Gastrocnemius medialis (tissue), 4 donors: ENCODE data around the gene MEGF6. TPM values are rescaled to one million over a fixed set of nuclear protein-coding genes. Genes with fewer than 3 reads are reported as not detected.
A peak's percentile ranks its signal among the peaks of the same experiment; 100 is the strongest.

Experiments used
- ATAC-seq, 2 donors: fragments of 150-250 bp; one replicate each; pipeline ENCODE4 v1.9.1; 2016
- DNase-seq, 2 donors: peaks; one replicate each; pipeline ENCODE4 v3.0.0-alpha.2; 2019
- H3K27ac ChIP-seq, 4 donors: fragments of 200-600 bp; sonication (generic); 1 replicate in 1 of 4; 2 replicates in 3 of 4; pipeline ENCODE4 v1.5.1; 2016 to 2018; ENCODE audit warnings: mild to moderate bottlenecking in 2 of 4, moderate library complexity in 1 of 4
- H3K27me3 ChIP-seq, 3 donors: fragments of 200-600 bp; sonication (generic) in 2 of 3; 1 replicate in 1 of 3; 2 replicates in 2 of 3; pipeline versions ENCODE4 v1.5.1 to v1.6.0; 2016 to 2019; ENCODE audit warnings: mild to moderate bottlenecking in 1 of 3, moderate library complexity in 1 of 3
- H3K36me3 ChIP-seq, 2 donors: fragments of 200-600 bp; sonication (generic) in 1 of 2; one replicate each; pipeline ENCODE4 v1.5.1; 2017 to 2018
- H3K4me1 ChIP-seq, 2 donors: fragments of 200-600 bp; sonication (generic) in 1 of 2; one replicate each; pipeline ENCODE4 v1.5.1; 2016 to 2017; ENCODE audit warnings: mild to moderate bottlenecking in 2 of 2
- H3K4me3 ChIP-seq, 4 donors: fragments of 200-600 bp; sonication (generic) in 3 of 4; 1 replicate in 1 of 4; 2 replicates in 3 of 4; pipeline ENCODE4 v1.5.1; 2016 to 2019; ENCODE audit warnings: mild to moderate bottlenecking in 2 of 4
- H3K9me3 ChIP-seq, 3 donors: fragments of 200-600 bp; sonication (generic) in 2 of 3; 1 replicate in 1 of 3; 2 replicates in 2 of 3; pipeline ENCODE4 v1.5.1; 2016 to 2019
- POLR2A ChIP-seq, 2 donors: fragments of 450-650 bp; IDR thresholded peaks; one replicate each; pipeline ENCODE4 v1.6.1; 2017; ENCODE audit warnings: antibody characterized with exemption in 2 of 2, mild to moderate bottlenecking in 2 of 2, moderate library complexity in 2 of 2
- in situ Hi-C, 4 donors: fragments of 200-750 bp; cut with MboI; loops; one replicate each; pipeline versions ENCODE4 v1.15.0 to v1.8.0; 2017; ENCODE audit warnings: low sequenced_read_pairs in 4 of 4
- intact Hi-C: fragments of 100-400 bp; cut with DNase I; formaldehyde crosslinking; loops from one replicate; pipeline ENCODE4 v1.15.1; 2023; ENCODE audit warnings: low total_unique reads
- total RNA-seq, 4 donors: library from RNA; depleted of rRNA; stranded (reverse); fragments of >200 nt; gene quantifications; one replicate each; pipeline versions ENCODE4 v1.1.0 to v1.2.3, GENCODE V29; 2016
- TF ChIP-seq, protein P1 (sequence below), 5 experiments: fragments of 450-650 bp in 3 of 5; fragments of 200-600 bp in 2 of 5; sonication (generic) in 2 of 5; IDR thresholded peaks in 4 of 5; conservative IDR thresholded peaks in 1 of 5; 1 replicate in 4 of 5; 2 replicates in 1 of 5; pipeline ENCODE4 v1.5.1; 2016 to 2019; ENCODE audit warnings: antibody characterized with exemption in 5 of 5, mild to moderate bottlenecking in 3 of 5, moderate library complexity in 3 of 5

Gene MEGF6
- total RNA-seq, 4 donors from 2014 or later: 1.9 to 5.7 (median 4.9) TPM

DNA sequence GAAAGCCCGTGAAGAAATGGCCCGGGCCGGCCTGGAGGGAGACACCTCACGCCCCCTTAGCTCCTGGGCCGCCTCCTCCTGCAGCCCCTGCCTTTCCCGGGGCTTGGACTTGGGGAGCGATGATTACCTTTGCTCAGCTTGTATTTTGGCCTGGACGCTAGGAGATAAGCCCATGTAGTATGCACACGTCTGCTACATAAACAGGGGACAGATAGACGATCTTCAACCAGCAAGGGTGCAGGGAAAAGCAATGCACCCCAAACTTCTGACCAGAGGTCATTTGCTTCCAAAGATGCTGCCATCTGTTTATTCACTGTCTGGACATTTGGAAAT is 41.9 kb upstream of the MEGF6 start:
- DNase-seq (peak in 1 of 2 donors; percentile 6), ATAC-seq (no peak)
- intact Hi-C loops: no loop called here
- H3K9me3 ChIP-seq: no peaks in the 10 kb centered on the region
- H3K27ac ChIP-seq: no peak overlapping the region
- no peak overlapping the region for H3K4me3 ChIP-seq
- H3K27me3 ChIP-seq: peaks cover 45 to 54% (median 53%) of the 10 kb centered on the region in 3 donors
- no peak for TF ChIP-seq POLR2A (IDR thresholded peaks at IDR 0.05)
- H3K36me3 ChIP-seq: no peaks in the 10 kb centered on the region
- H3K4me1 ChIP-seq: peaks cover 11 to 21% of the 10 kb centered on the region in 2 donors
- in situ Hi-C loops: no loop called here

DNA sequence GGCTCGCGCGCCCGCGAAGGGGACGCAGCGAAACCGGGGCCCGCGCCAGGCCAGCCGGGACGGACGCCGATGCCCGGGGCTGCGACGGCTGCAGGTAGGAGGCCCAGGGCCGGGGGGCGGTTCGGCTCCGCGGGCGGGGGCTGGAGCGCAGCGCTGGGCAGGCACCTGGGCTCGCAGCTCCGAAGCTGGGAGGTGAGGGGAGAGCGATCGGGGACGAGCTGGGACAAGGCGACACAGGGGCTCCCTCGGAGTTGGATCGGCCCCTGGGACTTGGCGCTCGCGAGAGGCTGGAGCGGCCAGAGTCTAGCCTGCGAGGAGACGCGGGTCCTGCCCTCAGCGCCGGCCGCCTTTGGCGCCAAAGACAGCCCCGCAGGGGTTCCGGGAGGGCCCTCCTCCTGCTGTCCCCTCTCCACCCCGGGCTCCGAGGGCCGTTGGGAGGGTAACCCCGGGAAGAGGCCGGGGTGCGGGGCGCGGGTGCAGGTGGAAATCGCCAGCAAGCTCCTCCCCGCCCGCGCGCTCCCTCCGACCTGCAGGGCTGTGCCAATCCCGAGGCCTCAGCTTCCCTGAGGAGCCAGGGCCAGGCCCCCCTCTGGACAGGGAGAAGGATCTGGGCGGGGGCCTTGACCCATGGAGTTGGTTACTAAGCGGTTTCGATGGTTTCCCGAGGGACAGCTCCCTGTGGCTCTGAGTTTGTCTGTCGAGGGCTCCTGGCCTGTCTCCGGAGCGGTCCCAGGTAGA is 41.4 kb upstream of the MEGF6 start:
- Histone ChIP-seq H3K4me1 (peaks cover 11 to 21% of the 10 kb centered on the region in 2 donors), H3K4me3 (peak overlapping the region in 3 of 4 donors; percentile 25 to 78 (median 25)), H3K27ac (no peak overlapping the region), H3K36me3 (no peaks in the 10 kb centered on the region), H3K27me3 (peaks cover 45 to 54% (median 53%) of the 10 kb centered on the region in 3 donors), H3K9me3 (no peaks in the 10 kb centered on the region)
- no peak for ATAC-seq
- in situ Hi-C loops: no loop called here
- DNase-seq: no peak
- TF ChIP-seq POLR2A (IDR thresholded peaks at IDR 0.05): no peak
- TF ChIP-seq, protein P1, sequence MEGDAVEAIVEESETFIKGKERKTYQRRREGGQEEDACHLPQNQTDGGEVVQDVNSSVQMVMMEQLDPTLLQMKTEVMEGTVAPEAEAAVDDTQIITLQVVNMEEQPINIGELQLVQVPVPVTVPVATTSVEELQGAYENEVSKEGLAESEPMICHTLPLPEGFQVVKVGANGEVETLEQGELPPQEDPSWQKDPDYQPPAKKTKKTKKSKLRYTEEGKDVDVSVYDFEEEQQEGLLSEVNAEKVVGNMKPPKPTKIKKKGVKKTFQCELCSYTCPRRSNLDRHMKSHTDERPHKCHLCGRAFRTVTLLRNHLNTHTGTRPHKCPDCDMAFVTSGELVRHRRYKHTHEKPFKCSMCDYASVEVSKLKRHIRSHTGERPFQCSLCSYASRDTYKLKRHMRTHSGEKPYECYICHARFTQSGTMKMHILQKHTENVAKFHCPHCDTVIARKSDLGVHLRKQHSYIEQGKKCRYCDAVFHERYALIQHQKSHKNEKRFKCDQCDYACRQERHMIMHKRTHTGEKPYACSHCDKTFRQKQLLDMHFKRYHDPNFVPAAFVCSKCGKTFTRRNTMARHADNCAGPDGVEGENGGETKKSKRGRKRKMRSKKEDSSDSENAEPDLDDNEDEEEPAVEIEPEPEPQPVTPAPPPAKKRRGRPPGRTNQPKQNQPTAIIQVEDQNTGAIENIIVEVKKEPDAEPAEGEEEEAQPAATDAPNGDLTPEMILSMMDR (IDR thresholded peaks at IDR 0.05 in 4 of 5, conservative IDR thresholded peaks at IDR 0.05 in 1 of 5): no peak
- intact Hi-C loops: no loop called here

DNA sequence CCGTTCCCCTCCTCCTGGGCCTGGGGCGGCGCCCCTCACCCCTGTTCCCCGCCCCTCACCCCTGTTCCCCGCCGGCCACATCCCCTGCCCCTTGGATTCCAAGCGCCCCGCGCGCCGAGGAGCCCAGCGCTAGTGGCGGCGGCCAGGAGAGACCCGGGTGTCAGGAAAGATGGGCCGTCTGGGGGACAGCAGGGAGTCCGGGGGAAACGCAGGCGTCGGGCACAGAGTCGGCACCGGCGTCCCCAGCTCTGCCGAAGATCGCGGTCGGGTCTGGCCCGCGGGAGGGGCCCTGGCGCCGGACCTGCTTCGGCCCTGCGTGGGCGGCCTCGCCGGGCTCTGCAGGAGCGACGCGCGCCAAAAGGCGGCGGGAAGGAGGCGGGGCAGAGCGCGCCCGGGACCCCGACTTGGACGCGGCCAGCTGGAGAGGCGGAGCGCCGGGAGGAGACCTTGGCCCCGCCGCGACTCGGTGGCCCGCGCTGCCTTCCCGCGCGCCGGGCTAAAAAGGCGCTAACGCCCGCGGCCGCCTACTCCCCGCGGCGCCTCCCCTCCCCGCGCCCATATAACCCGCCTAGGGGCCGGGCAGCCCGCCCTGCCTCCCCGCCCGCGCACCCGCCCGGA is 40.7 kb upstream of the MEGF6 start, which contains the start of gene TP73:
TP73 (plus strand) TSS at position 587 of the 618 bp plus-strand sequence. CDS start 29,850 bp downstream, outside the sequence.
- no peak for DNase-seq
- in situ Hi-C loops (no loop called here), intact Hi-C loops (no loop called here)
- Histone ChIP-seq H3K36me3 (peaks cover 0 to 4% of the 10 kb centered on the region in 2 donors), H3K4me3 (peak within 1 kb of the TSS; percentile 16 to 78 (median 30)), H3K4me1 (peaks cover 11 to 21% of the 10 kb centered on the region in 2 donors), H3K9me3 (no peaks in the 10 kb centered on the region), H3K27me3 (peaks cover 45 to 54% (median 53%) of the 10 kb centered on the region in 3 donors), H3K27ac (no peak within 1 kb of the TSS)
- TF ChIP-seq, protein P1 (IDR thresholded peaks at IDR 0.05 in 4 of 5, conservative IDR thresholded peaks at IDR 0.05 in 1 of 5): no peak
- TF ChIP-seq POLR2A (IDR thresholded peaks at IDR 0.05): no peak
- ATAC-seq: no peak

DNA sequence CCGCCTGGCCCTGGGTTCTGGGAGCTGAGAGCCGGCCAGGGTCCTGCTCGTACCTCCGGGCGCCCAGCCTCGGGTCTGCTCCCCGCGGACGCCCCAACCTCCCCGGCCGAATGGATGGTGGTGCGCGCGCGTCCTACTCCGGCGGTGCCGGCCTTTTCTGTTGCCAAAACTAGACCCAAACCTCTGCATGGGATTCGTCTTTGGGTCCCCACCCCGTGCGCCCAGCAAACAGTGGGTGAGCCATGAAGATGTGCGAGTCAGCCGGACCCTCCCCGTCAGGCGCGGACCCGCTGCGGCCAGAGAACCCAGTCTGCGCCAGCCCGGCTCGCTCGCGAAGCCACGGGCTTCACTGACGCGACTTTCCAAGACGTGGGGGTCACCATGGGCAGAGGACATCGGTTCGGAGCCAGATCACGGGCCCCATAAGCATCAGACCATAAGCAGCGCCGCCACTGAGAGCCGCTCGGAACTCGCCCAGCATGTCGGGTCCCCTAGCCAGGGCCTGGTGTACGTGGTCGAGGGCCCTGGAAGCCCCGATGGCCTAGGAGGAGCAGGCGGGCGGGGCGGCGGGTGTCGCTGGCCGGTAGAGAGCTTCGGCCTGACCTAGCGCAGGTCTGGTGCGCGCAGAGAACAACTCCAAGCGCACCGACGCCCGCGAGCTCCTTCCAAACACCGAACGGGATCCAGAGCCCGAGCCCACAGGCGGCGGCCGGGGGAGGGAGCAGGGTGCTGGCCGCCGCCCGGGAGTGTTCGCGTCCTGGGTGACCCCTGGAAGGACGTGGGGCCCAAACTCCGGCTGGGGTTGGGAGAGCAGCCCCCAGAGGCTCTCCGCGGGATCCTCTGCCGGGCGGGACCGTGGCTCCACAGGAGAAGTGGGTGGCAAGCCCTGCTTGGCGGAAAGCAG is 40.0 kb upstream of the MEGF6 start:
- Histone ChIP-seq H3K4me1 (peaks cover 11 to 21% of the 10 kb centered on the region in 2 donors), H3K36me3 (peaks cover 0 to 12% of the 10 kb centered on the region in 2 donors), H3K9me3 (no peaks in the 10 kb centered on the region), H3K27me3 (peaks cover 45 to 52% (median 48%) of the 10 kb centered on the region in 3 donors), H3K27ac (no peak overlapping the region), H3K4me3 (peak overlapping the region in 3 of 4 donors; percentile 16 to 93 (median 78))
- TF ChIP-seq POLR2A (IDR thresholded peaks at IDR 0.05): no peak
- TF ChIP-seq, protein P1 (IDR thresholded peaks at IDR 0.05 in 4 of 5, conservative IDR thresholded peaks at IDR 0.05 in 1 of 5): no peak
- no peak for DNase-seq
- in situ Hi-C loops: no loop called here
- intact Hi-C loops: no loop called here
- ATAC-seq: no peak
